ENCODE measurements around the gene PUS1. TPM values are rescaled to one million over a fixed set of nuclear protein-coding genes. Genes with fewer than 3 reads are reported as not detected.

Gene PUS1
- total and polyA plus RNA-seq, 3 experiments from 2014 or later, result 25.0 to 107 (median 101) TPM

- Mint-ChIP-seq H3K27me3 (no peaks in the 10 kb centered on the region), H3K4me3 (no peak overlapping the region), H3K4me1 (no peaks in the 10 kb centered on the region), H3K36me3 (peaks cover 0 to 49% (median 0%) of the 10 kb centered on the region in 3 donors), H3K9me3 (no peaks in the 10 kb centered on the region), H3K27ac (peak overlapping the region in 1 of 8 donors; percentile 84)
- peaks cover 5% of the 10 kb centered on the region for H3K36me3 ChIP-seq (ENCODE audit: insufficient read depth, low read length)
- POLR2A ChIA-PET, result interaction anchor here (0.5 kb wide), 1 partner anchor 681 kb away, joined by 5 read pairs; no protein-coding TSS in a partner anchor
- no peaks in the 10 kb centered on the region for H3K9me3 ChIP-seq (ENCODE audit: low read length)
- no peak for DNase-seq
- no peaks in the 10 kb centered on the region for H3K27me3 ChIP-seq (ENCODE audit: insufficient read depth, low read length, poor library complexity, severe bottlenecking)
- H3K4me1 ChIP-seq (ENCODE audit: insufficient read depth, low read length), result no peaks in the 10 kb centered on the region
- CTCF ChIA-PET, result no interaction called here
- H3K27ac ChIP-seq (ENCODE audit: low read depth, low read length), result no peak overlapping the region
- H3K4me3 ChIP-seq (ENCODE audit: low read length), result no peak overlapping the region
These were observed 17.1 kb upstream of the PUS1 start for GRCh38 chr12:131911851-131912477.

- no peaks in the 10 kb centered on the region for H3K27me3 Mint-ChIP-seq
- Histone ChIP-seq H3K9me3 (ENCODE audit: low read length) (no peaks in the 10 kb centered on the region), H3K27me3 (ENCODE audit: insufficient read depth, low read length, poor library complexity, severe bottlenecking) (no peaks in the 10 kb centered on the region), H3K4me3 (ENCODE audit: low read length) (no peak overlapping the region), H3K4me1 (ENCODE audit: insufficient read depth, low read length) (no peaks in the 10 kb centered on the region), H3K36me3 (ENCODE audit: insufficient read depth, low read length) (peaks cover 5% of the 10 kb centered on the region), H3K27ac (ENCODE audit: low read depth, low read length) (no peak overlapping the region)
- H3K4me3 Mint-ChIP-seq, result no peak overlapping the region
- H3K4me1 Mint-ChIP-seq, result no peaks in the 10 kb centered on the region
- no peaks in the 10 kb centered on the region for H3K9me3 Mint-ChIP-seq
- peak overlapping the region in 1 of 8 donors; percentile 24 for H3K27ac Mint-ChIP-seq
- H3K36me3 Mint-ChIP-seq, result peaks cover 0 to 47% (median 0%) of the 10 kb centered on the region in 3 donors
- ChIA-PET POLR2A (no interaction called here), CTCF (no interaction called here)
- no peak for DNase-seq
These were observed 16.4 kb upstream of the PUS1 start for GRCh38 chr12:131912518-131913274.

GRCh38 chr12:131913666-131914065, 15.4 kb upstream of the PUS1 start:
- Mint-ChIP-seq H3K4me1 (no peaks in the 10 kb centered on the region), H3K9me3 (no peaks in the 10 kb centered on the region), H3K36me3 (peaks cover 0 to 47% (median 0%) of the 10 kb centered on the region in 3 donors), H3K4me3 (no peak overlapping the region), H3K27ac (no peak overlapping the region), H3K27me3 (no peaks in the 10 kb centered on the region)
- H3K4me1 ChIP-seq (ENCODE audit: insufficient read depth, low read length), result no peaks in the 10 kb centered on the region
- POLR2A ChIA-PET, result no interaction called here
- no peak overlapping the region for H3K4me3 ChIP-seq (ENCODE audit: low read length)
- DNase-seq, result no peak
- H3K36me3 ChIP-seq (ENCODE audit: insufficient read depth, low read length), result peaks cover 5% of the 10 kb centered on the region
- no peaks in the 10 kb centered on the region for H3K9me3 ChIP-seq (ENCODE audit: low read length)
- no peaks in the 10 kb centered on the region for H3K27me3 ChIP-seq (ENCODE audit: insufficient read depth, low read length, poor library complexity, severe bottlenecking)
- H3K27ac ChIP-seq (ENCODE audit: low read depth, low read length), result no peak overlapping the region
- CTCF ChIA-PET, result no interaction called here

- no peaks in the 10 kb centered on the region for H3K4me1 Mint-ChIP-seq
- POLR2A ChIA-PET, result no interaction called here
- no peak for DNase-seq
These were observed 14.8 kb upstream of the PUS1 start for GRCh38 chr12:131914179-131914702.

GRCh38 chr12:131915000-131915689, 13.9 kb upstream of the PUS1 start:
- POLR2A ChIA-PET, result no interaction called here
- Histone ChIP-seq H3K27me3 (ENCODE audit: insufficient read depth, low read length, poor library complexity, severe bottlenecking) (no peaks in the 10 kb centered on the region), H3K4me1 (ENCODE audit: insufficient read depth, low read length) (no peaks in the 10 kb centered on the region), H3K9me3 (ENCODE audit: low read length) (no peaks in the 10 kb centered on the region), H3K27ac (ENCODE audit: low read depth, low read length) (no peak overlapping the region), H3K36me3 (ENCODE audit: insufficient read depth, low read length) (peaks cover 5% of the 10 kb centered on the region), H3K4me3 (ENCODE audit: low read length) (no peak overlapping the region)
- Mint-ChIP-seq H3K4me3 (no peak overlapping the region), H3K4me1 (no peaks in the 10 kb centered on the region), H3K9me3 (no peaks in the 10 kb centered on the region), H3K27ac (no peak overlapping the region), H3K36me3 (peaks cover 0 to 43% (median 0%) of the 10 kb centered on the region in 3 donors), H3K27me3 (no peaks in the 10 kb centered on the region)
- no peak for DNase-seq
- CTCF ChIA-PET, result no interaction called here

More at GRCh38 chr12:131914179-131914702, 14.8 kb upstream of the PUS1 start:
- Histone ChIP-seq H3K4me3 (ENCODE audit: low read length) (no peak overlapping the region), H3K27me3 (ENCODE audit: insufficient read depth, low read length, poor library complexity, severe bottlenecking) (no peaks in the 10 kb centered on the region), H3K36me3 (ENCODE audit: insufficient read depth, low read length) (peaks cover 5% of the 10 kb centered on the region), H3K27ac (ENCODE audit: low read depth, low read length) (no peak overlapping the region), H3K4me1 (ENCODE audit: insufficient read depth, low read length) (no peaks in the 10 kb centered on the region), H3K9me3 (ENCODE audit: low read length) (no peaks in the 10 kb centered on the region)
- Mint-ChIP-seq H3K36me3 (peaks cover 0 to 43% (median 0%) of the 10 kb centered on the region in 3 donors), H3K4me3 (no peak overlapping the region), H3K9me3 (no peaks in the 10 kb centered on the region), H3K27me3 (no peaks in the 10 kb centered on the region), H3K27ac (peak overlapping the region in 1 of 8 donors; percentile 24)
- CTCF ChIA-PET, result no interaction called here

GRCh38 chr12:131915823-131916222, 13.3 kb upstream of the PUS1 start:
- Mint-ChIP-seq H3K36me3 (peaks cover 0 to 45% (median 3%) of the 10 kb centered on the region in 3 donors), H3K4me3 (no peak overlapping the region), H3K27ac (no peak overlapping the region), H3K4me1 (no peaks in the 10 kb centered on the region), H3K9me3 (no peaks in the 10 kb centered on the region), H3K27me3 (no peaks in the 10 kb centered on the region)
- CTCF ChIA-PET, result no interaction called here
- Histone ChIP-seq H3K36me3 (ENCODE audit: insufficient read depth, low read length) (peaks cover 5% of the 10 kb centered on the region), H3K9me3 (ENCODE audit: low read length) (no peaks in the 10 kb centered on the region), H3K4me1 (ENCODE audit: insufficient read depth, low read length) (no peaks in the 10 kb centered on the region), H3K27ac (ENCODE audit: low read depth, low read length) (no peak overlapping the region), H3K27me3 (ENCODE audit: insufficient read depth, low read length, poor library complexity, severe bottlenecking) (no peaks in the 10 kb centered on the region), H3K4me3 (ENCODE audit: low read length) (no peak overlapping the region)
- DNase-seq, result no peak
- POLR2A ChIA-PET, result no interaction called here

GRCh38 chr12:131916306-131917138, 12.6 kb upstream of the PUS1 start:
- Histone ChIP-seq H3K27ac (ENCODE audit: low read depth, low read length) (no peak overlapping the region), H3K36me3 (ENCODE audit: insufficient read depth, low read length) (peaks cover 5% of the 10 kb centered on the region), H3K9me3 (ENCODE audit: low read length) (no peaks in the 10 kb centered on the region), H3K4me1 (ENCODE audit: insufficient read depth, low read length) (no peaks in the 10 kb centered on the region), H3K27me3 (ENCODE audit: insufficient read depth, low read length, poor library complexity, severe bottlenecking) (no peaks in the 10 kb centered on the region), H3K4me3 (ENCODE audit: low read length) (no peak overlapping the region)
- DNase-seq, result no peak
- ChIA-PET POLR2A (no interaction called here), CTCF (no interaction called here)
- H3K4me3 Mint-ChIP-seq, result no peak overlapping the region
- no peaks in the 10 kb centered on the region for H3K4me1 Mint-ChIP-seq
- no peaks in the 10 kb centered on the region for H3K9me3 Mint-ChIP-seq
- H3K27me3 Mint-ChIP-seq, result no peaks in the 10 kb centered on the region
- H3K36me3 Mint-ChIP-seq, result peaks cover 0 to 43% (median 3%) of the 10 kb centered on the region in 3 donors
- peak overlapping the region in 1 of 8 donors; percentile 68 for H3K27ac Mint-ChIP-seq
